GM19193 (cell line): ENCODE results near the gene TALDO1.

Experiments used
- POLR2A ChIP-seq: IDR thresholded peaks from 4 replicates; pipeline ENCODE4 v1.6.1; 2011; ENCODE audit not compliant: insufficient read depth, insufficient read length; ENCODE audit errors: extremely low read depth

TALDO1 gene

DNA sequence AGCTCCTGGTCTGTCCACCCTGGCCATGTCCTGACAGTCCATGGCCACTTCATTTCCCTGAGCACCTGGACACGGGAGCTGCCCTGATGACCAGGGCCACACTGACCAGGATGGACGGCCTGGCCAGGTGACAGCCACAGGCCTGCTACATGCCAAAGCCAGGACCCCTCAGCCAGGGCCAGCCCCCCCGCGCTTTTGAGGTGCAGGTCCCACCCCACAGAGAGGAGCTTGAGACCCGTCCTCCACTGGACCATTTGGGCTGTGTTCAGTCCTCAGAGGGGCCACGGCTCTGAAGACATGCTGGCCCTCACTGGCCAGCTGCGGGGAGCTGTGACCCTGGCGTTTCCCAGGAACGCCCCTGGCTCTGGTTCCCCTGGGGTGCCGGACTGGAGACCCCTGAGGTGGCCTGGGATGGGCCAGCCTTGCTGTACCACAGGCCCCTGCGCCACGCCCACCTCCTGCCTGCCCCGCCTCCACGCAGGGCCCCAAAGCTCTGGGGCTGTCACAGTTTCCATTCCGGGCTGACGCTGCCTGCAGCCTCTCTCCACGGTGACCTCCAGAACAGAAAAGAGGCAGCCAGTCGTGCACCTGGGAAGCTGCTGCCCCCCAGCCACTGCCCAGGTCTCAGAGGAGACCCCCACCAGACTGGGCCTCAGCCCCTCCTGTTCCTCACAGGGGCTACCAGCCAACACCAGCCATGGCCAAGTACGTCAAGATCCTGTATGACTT, 23.1 kb upstream of the TALDO1 start:
- TF ChIP-seq POLR2A, result no peak

DNA sequence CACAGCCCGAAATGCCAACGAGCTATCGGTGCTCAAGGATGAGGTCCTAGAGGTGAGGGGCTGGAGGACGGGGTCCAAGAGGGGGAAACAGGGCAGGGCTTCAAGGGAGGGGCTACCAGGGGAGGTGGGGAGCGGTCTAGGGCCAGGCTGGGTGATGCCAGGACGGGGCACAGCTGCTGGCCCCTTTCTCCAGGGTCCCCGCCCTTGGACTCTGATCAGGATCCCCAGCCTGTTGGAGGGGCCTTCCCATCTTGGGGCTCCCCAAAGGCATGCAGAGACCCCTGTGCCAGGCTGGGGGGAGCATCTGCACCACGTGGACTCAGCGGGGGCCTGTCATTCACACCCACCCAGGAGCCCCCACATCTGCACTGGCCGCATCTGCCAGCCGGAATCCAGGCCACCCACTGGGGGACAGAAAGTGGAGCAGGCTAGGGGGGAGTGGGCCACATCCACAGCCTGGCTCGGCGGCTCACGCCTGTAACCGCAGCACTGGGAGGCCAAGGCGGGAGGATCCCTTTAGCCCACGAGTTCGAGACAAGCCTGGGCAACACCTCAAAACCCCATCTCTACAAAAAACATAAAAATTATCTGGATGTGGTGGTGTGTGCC, 22.4 kb upstream of the TALDO1 start:
- TF ChIP-seq POLR2A, result no peak

DNA sequence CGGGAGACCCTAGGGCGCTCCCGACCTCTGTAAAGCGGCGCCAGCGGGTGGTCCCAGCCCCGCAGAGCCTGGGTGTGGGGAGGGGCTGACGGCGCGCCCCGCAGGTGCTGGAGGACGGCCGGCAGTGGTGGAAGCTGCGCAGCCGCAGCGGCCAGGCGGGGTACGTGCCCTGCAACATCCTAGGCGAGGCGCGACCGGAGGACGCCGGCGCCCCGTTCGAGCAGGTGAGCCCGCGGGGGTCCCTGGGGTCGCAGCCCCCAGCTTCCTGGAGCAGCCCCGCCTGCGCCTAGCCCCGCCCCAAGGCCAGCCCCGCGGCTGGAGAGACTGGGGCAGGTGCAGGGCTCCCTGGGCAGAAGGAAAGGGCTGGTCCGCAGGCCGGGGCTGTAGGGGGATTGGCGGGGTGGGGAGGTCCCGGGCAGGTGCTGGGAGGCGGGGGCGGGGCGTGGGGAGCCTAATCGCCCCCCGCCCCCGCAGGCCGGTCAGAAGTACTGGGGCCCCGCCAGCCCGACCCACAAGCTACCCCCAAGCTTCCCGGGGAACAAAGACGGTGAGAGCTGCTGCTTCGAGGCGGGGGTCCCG, 21.6 kb upstream of the TALDO1 start:
- TF ChIP-seq POLR2A, result no peak

DNA sequence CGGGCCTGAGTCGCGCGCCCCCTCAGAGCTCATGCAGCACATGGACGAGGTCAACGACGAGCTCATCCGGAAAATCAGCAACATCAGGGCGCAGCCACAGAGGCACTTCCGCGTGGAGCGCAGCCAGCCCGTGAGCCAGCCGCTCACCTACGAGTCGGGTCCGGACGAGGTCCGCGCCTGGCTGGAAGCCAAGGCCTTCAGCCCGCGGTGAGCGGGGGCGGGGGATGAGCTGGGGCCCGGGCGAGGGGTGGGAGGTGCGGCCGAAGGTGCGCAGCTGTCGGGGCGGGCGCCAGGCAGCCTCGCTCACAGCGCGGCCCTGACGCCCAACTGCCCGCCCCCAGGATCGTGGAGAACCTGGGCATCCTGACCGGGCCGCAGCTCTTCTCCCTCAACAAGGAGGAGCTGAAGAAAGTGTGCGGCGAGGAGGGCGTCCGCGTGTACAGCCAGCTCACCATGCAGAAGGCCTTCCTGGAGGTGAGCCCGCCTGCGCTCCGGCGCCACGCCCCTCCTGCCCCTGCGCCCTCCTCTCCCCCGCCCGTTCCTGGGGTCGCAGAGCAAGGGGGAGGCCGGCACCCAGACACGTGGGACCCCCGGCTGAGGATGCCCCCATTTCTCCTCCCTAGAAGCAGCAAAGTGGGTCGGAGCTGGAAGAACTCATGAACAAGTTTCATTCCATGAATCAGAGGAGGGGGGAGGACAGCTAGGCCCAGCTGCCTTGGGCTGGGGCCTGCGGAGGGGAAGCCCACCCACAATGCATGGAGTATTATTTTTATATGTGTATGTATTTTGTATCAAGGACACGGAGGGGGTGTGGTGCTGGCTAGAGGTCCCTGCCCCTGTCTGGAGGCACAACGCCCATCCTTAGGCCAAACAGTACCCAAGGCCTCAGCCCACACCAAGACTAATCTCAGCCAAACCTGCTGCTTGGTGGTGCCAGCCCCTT, 20.7 kb upstream of the TALDO1 start:
- TF ChIP-seq POLR2A, result peak; percentile 51

DNA sequence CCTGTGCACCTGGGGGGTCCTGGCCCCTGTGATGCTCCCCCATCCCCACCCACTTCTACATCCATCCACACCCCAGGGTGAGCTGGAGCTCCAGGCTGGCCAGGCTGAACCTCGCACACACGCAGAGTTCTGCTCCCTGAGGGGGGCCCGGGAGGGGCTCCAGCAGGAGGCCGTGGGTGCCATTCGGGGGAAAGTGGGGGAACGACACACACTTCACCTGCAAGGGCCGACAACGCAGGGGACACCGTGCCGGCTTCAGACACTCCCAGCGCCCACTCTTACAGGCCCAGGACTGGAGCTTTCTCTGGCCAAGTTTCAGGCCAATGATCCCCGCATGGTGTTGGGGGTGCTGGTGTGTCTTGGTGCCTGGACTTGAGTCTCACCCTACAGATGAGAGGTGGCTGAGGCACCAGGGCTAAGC, 20.0 kb upstream of the TALDO1 start:
- no peak for TF ChIP-seq POLR2A

DNA sequence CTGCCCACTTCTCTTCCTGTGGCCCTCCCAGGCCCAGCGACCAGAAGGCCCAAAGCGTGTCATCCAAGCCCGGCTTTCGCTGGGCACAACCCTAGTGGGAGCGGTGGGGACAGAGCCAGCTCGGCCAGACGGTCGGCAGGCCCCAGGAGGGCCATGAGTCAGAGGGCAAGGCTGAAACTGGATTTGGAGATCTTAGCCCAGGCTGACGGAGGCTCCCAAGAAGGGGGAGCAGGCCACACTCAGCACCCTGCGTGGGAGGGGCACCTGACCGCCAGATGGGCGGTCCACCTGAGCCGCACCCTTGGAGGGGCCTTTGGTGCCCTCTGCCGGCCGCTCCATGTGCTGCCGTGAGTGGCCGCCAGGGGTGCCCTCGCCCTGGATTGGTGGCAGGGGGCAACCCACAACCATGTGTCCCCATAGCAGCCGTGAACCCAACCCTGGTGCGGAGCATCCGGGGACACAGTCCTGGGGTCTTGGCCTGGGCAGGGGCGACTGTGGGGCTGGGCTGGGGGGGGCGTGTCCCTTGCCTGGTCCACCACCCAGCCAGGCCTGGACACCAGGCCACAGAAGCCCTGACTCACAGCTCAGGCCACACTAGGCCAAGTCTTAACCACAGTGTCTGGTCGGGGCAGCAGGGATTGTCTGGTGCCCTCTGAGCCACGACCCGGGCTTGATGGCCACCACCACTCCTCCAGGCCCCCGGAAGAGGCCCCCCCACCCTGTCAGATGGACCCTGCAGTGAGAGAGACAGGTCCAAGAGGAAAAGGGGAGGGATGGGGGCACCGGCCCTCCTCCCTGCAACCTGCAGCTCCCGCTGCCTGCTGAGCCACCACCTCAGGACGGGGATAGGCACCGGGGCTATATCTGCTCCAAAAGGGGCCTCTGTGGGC, 19.2 kb upstream of the TALDO1 start:
- TF ChIP-seq POLR2A, result no peak

DNA sequence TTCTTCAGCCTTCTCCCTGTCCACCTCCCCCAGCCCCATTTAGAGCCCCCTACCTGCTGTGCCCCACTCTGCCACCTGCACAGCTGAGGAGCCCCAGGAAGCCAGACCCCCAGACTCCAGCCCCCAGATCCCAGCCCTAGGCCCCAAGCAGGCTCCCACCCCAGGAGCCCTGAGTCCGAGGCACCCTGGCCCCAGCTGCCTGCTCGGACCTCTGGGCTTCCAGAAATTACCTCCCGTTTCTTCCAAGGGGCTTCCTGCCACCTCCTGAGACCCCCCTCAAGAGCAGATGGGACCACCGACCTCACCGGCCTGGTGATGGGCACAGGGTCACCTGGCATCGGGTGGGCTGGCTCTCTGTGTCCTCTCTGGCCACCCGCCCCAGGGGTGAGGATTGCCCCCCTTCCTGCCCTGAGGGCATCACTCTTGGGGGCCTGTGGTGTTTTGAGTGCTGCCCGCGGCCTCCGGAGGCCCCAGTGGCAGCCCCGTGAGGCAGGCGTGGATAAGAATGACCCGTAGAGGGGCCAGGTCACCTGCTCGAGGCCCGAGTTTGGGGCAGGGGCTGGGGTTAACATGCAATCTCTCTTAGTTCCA, 18.3 kb upstream of the TALDO1 start:
- no peak for TF ChIP-seq POLR2A

DNA sequence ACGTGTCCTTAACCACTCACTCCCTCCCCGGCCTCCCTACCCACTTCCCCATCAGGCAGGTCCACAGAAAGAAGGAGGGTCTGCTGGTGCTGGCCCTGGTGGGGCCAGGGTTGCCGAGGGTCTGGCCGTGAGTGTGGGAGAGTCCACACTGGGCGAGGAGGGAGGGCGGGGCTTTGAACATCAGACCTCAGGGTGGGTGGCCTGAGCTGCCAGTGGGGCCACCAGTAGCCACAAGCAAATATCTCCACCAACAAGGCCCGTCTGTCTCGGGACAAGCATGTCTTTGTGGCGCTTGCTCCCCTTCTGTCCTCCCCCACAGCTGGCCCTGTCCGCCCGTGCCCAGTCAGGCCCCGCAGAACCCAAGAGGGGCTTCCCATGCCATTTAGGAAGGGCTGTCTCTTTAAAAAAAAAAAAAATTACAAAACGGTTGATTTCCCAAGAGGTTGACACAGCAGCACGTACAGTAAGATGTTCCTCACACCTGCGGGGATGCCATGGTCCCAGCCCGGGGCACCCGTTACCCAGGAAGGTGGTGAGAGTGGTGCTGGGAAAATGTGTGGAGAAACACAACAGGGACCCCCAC, 17.7 kb upstream of the TALDO1 start:
- TF ChIP-seq POLR2A, result no peak

DNA sequence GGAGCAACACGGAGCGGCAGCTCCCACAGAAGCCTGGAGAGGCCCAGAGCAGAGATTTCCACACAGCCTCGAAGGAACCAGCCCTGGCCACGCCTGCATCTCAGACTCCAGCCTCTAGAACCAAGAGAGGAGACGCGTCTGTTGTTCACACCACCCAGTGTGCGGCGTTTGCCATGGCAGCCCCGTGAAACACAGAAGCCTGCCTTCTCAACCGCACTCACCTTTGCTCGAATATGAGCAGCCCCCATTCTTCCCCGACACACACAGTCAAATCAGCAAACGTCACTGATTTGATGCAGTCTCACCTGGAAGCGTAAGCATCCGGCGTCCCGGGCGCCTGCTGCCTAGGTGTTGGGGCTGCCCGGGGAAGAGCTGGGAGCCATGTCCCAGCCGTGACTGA, 14.2 kb upstream of the TALDO1 start:
- TF ChIP-seq POLR2A, result no peak

DNA sequence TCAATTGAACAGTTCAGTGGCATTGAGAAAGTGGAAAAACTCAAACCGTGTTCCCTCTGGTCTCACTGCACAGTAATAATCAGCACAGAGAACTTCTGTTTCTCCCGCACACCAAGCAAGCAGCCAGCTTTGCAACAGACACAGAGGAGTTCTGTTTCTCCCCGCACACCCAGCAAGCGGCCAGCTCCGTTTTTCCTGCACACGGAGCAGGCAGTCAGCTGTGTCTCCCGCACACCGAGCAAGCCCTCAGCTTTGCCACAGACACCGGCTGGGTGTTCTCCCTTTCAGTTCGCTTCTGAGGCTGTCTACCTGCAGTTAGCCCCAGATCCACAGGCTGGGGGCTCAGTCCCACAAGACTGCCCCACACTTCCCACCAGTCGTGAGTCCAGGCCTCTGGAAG, 9.9 kb upstream of the TALDO1 start:
- TF ChIP-seq POLR2A, result no peak

DNA sequence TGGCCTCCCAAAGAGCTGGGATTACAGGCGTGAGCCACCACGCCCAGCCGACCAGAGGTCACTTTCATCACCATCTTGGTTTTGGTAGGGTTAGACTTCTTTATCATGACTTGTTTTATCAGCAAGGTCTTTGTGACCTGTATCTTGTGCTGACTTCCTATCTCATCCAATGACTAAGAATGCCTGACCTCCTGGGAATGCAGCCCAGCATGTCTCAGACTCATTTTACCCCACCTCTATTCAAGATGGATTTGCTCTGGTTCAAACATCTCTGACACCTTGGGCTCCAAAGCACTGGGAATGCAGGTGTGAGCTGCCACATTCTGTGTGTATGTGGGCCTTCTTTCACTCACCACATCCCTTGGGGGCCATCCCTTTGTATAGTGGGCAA, 5.1 kb upstream of the TALDO1 start:
- TF ChIP-seq POLR2A, result no peak

DNA sequence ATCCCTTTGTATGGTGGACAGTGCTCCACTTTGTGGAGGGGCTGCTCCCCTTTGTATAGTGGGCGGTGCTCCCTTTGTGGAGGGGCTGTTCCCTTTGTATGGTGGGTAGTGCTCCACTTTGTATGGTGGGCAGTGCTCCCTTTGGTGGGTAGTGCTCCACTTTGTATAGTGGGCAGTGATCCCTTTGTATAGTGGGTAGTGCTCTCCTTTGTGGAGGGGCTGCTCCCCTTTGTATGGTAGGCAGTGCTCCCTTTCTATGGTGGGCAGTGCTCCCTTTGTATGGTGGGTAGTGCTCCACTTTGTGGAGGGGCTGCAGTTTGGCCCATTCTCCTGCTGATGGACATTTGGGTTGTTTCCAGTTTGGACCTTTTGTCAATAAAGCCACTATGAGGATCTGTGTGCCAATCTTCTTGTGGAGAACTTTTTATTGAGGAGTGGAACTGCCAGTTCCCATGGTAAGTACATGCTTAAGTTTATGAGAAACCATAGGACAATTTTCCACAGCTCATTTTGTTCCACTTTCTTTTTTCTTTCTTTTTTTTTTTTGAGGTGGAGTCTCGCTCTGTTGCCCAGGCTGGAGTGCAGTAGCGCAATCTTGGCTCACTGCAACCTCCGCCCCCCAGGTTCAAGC, 4.6 kb upstream of the TALDO1 start:
- no peak for TF ChIP-seq POLR2A

DNA sequence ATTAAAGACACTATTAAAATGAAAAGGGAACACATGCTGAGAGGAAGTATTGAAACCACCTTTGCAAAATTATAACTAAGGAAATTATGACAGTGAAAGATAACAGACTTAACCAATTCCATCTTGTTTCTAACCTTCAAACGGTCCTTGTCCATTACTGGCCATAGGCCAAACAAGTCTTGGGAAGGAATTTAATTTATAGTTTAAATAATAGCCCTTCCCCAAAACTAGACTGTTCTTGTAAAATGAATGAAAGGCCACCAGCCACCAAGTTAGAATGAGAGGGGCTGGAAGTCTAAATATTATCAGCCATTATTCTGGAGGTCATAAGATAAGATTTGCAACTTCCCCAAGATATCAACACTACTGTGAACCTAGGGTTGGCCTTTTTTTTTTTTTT, 1.8 kb upstream of the TALDO1 start:
- no peak for TF ChIP-seq POLR2A
